Neural cell (in vitro differentiated cells): ENCODE data around the gene RAB3B. TPM values are rescaled to one million over a fixed set of nuclear protein-coding genes. Genes with fewer than 3 reads are reported as not detected.

Experiments used
- H2AFZ ChIP-seq: fragments of 200-600, 300-800 bp; sonication (generic), shearing (Covaris generic); 2 replicates; pipeline ENCODE4 v1.6.0; 2014; ENCODE audit warnings: low read depth, mild to moderate bottlenecking, antibody characterized with exemption, low read length, moderate library complexity
- H3F3A ChIP-seq: fragments of 200-600 bp; shearing (Covaris generic); 2 replicates; pipeline ENCODE4 v1.6.1; 2016; ENCODE audit warnings: mild to moderate bottlenecking, moderate library complexity, mixed read lengths, antibody characterized with exemption, low read length; ENCODE audit not compliant: insufficient read depth, poor library complexity, severe bottlenecking
- H3K27ac ChIP-seq: fragments of 200-600, 300-800 bp; sonication (generic), shearing (Covaris generic); 2 replicates; pipeline ENCODE4 v1.5.1; 2014; ENCODE audit warnings: mild to moderate bottlenecking, low read length, moderate library complexity
- H3K27me3 ChIP-seq: fragments of 300-800, 200-600 bp; sonication (generic), shearing (Covaris generic); 2 replicates; pipeline ENCODE4 v1.6.0; 2014; ENCODE audit warnings: mild to moderate bottlenecking, low read depth, low read length, moderate library complexity; ENCODE audit not compliant: insufficient read depth
- H3K36me3 ChIP-seq: fragments of 300-800, 200-600 bp; sonication (generic), shearing (Covaris generic); 2 replicates; pipeline ENCODE4 v1.5.1; 2014; ENCODE audit warnings: mild to moderate bottlenecking, antibody characterized with exemption, low read length, moderate library complexity; ENCODE audit not compliant: insufficient read depth
- H3K4me2 ChIP-seq: fragments of 300-800, 200-600 bp; sonication (generic), shearing (Covaris generic); 2 replicates; pipeline ENCODE4 v1.6.0; 2014; ENCODE audit warnings: mild to moderate bottlenecking, low read length
- H3K4me3 ChIP-seq: fragments of 300-800, 200-600 bp; sonication (generic), shearing (Covaris generic); 2 replicates; pipeline ENCODE4 v1.5.1; 2014; ENCODE audit warnings: mild to moderate bottlenecking, low read length, moderate library complexity
- H3K79me2 ChIP-seq: fragments of 200-600 bp; shearing (Covaris generic); replicated peaks from 2 replicates; pipeline ENCODE4 v1.6.0; 2014; ENCODE audit warnings: mild to moderate bottlenecking, low read length, moderate library complexity; ENCODE audit not compliant: insufficient read depth
- H3K9ac ChIP-seq: fragments of 300-800, 200-600 bp; sonication (generic), shearing (Covaris generic); 2 replicates; pipeline ENCODE4 v1.6.1; 2016; ENCODE audit warnings: mild to moderate bottlenecking, low read length, mixed read lengths
- H3K9me2 ChIP-seq: fragments of 200-600 bp; shearing (Covaris generic); 2 replicates; pipeline ENCODE4 v1.6.1; 2016; ENCODE audit warnings: mild to moderate bottlenecking, low read length, mixed read lengths; ENCODE audit not compliant: insufficient read depth
- H3K9me3 ChIP-seq: fragments of 200-600, 300-800 bp; sonication (generic), shearing (Covaris generic); 2 replicates; pipeline ENCODE4 v1.6.1; 2016; ENCODE audit warnings: mild to moderate bottlenecking, mixed run types, low read length, moderate library complexity, mixed read lengths
- H4K20me1 ChIP-seq: fragments of 200-600 bp; shearing (Covaris generic); 2 replicates; pipeline ENCODE4 v1.6.1; 2016; ENCODE audit warnings: mild to moderate bottlenecking, mixed run types; ENCODE audit not compliant: insufficient read depth
- EP300 ChIP-seq: fragments of 450-650 bp; conservative IDR thresholded peaks from 2 replicates; pipeline ENCODE4 v1.6.1; 2014; ENCODE audit warnings: antibody characterized with exemption, mild to moderate bottlenecking, moderate library complexity; ENCODE audit not compliant: poor library complexity, severe bottlenecking
- EZH2 ChIP-seq: fragments of 200-600, 300-800 bp; shearing (Covaris generic), sonication (generic); IDR thresholded peaks from 2 replicates; pipeline ENCODE4 v1.6.1; 2014; ENCODE audit warnings: antibody characterized with exemption, low read length, borderline replicate concordance, mild to moderate bottlenecking; ENCODE audit not compliant: insufficient read depth, poor library complexity, severe bottlenecking
- MXI1 ChIP-seq: fragments of 450-650 bp; conservative IDR thresholded peaks from 2 replicates; pipeline ENCODE4 v1.6.1; 2014; ENCODE audit warnings: antibody characterized with exemption, mild to moderate bottlenecking; ENCODE audit not compliant: poor library complexity, severe bottlenecking
- POLR2AphosphoS5 ChIP-seq: IDR thresholded peaks from 2 replicates; pipeline ENCODE4 v1.6.1; 2012
- RAD21 ChIP-seq: fragments of 450-650 bp; conservative IDR thresholded peaks from 2 replicates; pipeline ENCODE4 v1.6.1; 2014; ENCODE audit warnings: antibody characterized with exemption, mild to moderate bottlenecking, moderate library complexity
- SMC3 ChIP-seq: fragments of 450-650 bp; conservative IDR thresholded peaks from 2 replicates; pipeline ENCODE4 v1.6.1; 2014; ENCODE audit warnings: antibody characterized with exemption, mild to moderate bottlenecking, moderate library complexity; ENCODE audit not compliant: poor library complexity
- TAF1 ChIP-seq: IDR thresholded peaks from 2 replicates; pipeline ENCODE4 v1.6.1; 2012; ENCODE audit warnings: low read depth
- polyA plus RNA-seq: library from polyadenylated mRNA; depleted of rRNA; stranded (reverse); fragments of >200 nt; gene quantifications from 2 replicates; pipeline ENCODE4 v1.2.3, GENCODE V29; 2014
- TF ChIP-seq, protein P1 (sequence below): IDR thresholded peaks from 2 replicates; pipeline ENCODE4 v1.6.1; 2012; ENCODE audit warnings: borderline replicate concordance
- TF ChIP-seq, protein P2 (sequence below): fragments of 450-650 bp; IDR thresholded peaks from 2 replicates; pipeline ENCODE4 v1.5.1; 2014; ENCODE audit warnings: antibody characterized with exemption, mild to moderate bottlenecking, moderate library complexity; ENCODE audit not compliant: poor library complexity, severe bottlenecking

RAB3B gene
- polyA plus RNA-seq, 1 donor from 2014 or later: 15.0 TPM

DNA sequence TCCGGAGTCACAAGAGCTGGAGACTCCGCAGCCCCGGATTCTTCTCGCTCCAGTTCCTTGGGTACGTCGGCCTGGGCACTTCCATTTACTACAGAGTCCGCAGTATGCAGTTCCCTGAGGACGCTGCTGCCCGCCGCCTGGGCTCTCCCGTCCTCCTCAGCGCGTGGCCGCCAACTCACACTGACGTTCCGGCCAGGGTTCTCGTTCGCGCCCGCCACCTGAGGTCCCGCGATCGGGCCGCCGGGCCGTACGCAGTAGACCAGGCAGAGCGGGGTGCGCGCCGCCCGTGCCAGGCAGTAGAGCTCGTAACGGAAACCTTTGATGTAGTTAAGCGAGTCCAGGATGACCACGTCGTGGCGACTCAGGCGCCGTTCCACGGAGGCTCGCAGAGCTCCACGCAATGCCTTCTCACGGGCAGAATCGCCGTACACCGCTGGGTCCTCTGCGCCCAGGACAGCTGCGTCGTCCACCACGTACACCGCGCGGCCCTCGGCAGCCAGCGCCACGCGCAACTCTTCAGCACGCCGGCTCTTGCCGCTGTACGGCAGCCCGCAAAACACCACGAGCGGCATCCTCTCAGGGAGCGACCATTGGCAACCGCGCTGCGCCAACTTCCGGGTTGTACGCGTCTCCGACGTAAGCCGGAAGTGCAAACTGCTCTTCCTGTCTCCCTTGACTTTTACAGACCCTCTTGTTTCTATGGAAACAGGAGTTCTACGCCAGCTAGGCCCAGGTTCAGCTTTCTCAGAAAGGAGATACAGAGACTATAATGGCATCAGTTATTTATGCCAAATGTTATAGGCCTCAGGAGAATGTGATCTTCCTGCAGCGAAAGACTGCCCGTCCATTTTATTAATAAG, 42.9 kb upstream of the RAB3B start, which contains the start of gene KTI12:
TSS of gene KTI12 (minus strand) at position 621 of the 860 bp plus-strand sequence. CDS start at position 572, 49 bp downstream.
- H3K36me3 ChIP-seq: no peaks in the 10 kb centered on the region
- peaks cover 21% of the 10 kb centered on the region for H3K79me2 ChIP-seq
- H3K9ac ChIP-seq: peak within 1 kb of the TSS; percentile 76
- H3K27me3 ChIP-seq: no peaks in the 10 kb centered on the region
- no peaks in the 10 kb centered on the region for H4K20me1 ChIP-seq
- H3K27ac ChIP-seq: peak within 1 kb of the TSS; percentile 97
- peak within 1 kb of the TSS; percentile 75 for H3K4me2 ChIP-seq
- H3K9me3 ChIP-seq: no peaks in the 10 kb centered on the region
- TF ChIP-seq SMC3 (peak; percentile 55), RAD21 (peak; percentile 46), MXI1 (peak; percentile 99), TAF1 (peak; percentile 45), EZH2 (no peak), EP300 (peak; percentile 76), POLR2AphosphoS5 (peak; percentile 94)
- TF ChIP-seq, protein P1, sequence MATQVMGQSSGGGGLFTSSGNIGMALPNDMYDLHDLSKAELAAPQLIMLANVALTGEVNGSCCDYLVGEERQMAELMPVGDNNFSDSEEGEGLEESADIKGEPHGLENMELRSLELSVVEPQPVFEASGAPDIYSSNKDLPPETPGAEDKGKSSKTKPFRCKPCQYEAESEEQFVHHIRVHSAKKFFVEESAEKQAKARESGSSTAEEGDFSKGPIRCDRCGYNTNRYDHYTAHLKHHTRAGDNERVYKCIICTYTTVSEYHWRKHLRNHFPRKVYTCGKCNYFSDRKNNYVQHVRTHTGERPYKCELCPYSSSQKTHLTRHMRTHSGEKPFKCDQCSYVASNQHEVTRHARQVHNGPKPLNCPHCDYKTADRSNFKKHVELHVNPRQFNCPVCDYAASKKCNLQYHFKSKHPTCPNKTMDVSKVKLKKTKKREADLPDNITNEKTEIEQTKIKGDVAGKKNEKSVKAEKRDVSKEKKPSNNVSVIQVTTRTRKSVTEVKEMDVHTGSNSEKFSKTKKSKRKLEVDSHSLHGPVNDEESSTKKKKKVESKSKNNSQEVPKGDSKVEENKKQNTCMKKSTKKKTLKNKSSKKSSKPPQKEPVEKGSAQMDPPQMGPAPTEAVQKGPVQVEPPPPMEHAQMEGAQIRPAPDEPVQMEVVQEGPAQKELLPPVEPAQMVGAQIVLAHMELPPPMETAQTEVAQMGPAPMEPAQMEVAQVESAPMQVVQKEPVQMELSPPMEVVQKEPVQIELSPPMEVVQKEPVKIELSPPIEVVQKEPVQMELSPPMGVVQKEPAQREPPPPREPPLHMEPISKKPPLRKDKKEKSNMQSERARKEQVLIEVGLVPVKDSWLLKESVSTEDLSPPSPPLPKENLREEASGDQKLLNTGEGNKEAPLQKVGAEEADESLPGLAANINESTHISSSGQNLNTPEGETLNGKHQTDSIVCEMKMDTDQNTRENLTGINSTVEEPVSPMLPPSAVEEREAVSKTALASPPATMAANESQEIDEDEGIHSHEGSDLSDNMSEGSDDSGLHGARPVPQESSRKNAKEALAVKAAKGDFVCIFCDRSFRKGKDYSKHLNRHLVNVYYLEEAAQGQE: peak; percentile 94
- TF ChIP-seq, protein P2, sequence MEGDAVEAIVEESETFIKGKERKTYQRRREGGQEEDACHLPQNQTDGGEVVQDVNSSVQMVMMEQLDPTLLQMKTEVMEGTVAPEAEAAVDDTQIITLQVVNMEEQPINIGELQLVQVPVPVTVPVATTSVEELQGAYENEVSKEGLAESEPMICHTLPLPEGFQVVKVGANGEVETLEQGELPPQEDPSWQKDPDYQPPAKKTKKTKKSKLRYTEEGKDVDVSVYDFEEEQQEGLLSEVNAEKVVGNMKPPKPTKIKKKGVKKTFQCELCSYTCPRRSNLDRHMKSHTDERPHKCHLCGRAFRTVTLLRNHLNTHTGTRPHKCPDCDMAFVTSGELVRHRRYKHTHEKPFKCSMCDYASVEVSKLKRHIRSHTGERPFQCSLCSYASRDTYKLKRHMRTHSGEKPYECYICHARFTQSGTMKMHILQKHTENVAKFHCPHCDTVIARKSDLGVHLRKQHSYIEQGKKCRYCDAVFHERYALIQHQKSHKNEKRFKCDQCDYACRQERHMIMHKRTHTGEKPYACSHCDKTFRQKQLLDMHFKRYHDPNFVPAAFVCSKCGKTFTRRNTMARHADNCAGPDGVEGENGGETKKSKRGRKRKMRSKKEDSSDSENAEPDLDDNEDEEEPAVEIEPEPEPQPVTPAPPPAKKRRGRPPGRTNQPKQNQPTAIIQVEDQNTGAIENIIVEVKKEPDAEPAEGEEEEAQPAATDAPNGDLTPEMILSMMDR: no peak
- peak within 1 kb of the TSS; percentile 94 for H3K4me3 ChIP-seq
- H3F3A ChIP-seq: no peaks in the 10 kb centered on the region
- H2AFZ ChIP-seq: peak within 1 kb of the TSS; percentile 98
- no peaks in the 10 kb centered on the region for H3K9me2 ChIP-seq

- Histone ChIP-seq H3K27me3 (no peaks in the 10 kb centered on the region), H3K4me3 (peak overlapping the region; percentile 94), H3K4me2 (peak overlapping the region; percentile 71), H3K9me2 (no peaks in the 10 kb centered on the region), H3K27ac (peak overlapping the region; percentile 97), H3K9ac (peak overlapping the region; percentile 76), H3K36me3 (no peaks in the 10 kb centered on the region), H3K79me2 (peaks cover 21% of the 10 kb centered on the region), H2AFZ (no peak overlapping the region), H4K20me1 (no peaks in the 10 kb centered on the region), H3F3A (no peaks in the 10 kb centered on the region), H3K9me3 (no peaks in the 10 kb centered on the region)
- TF ChIP-seq MXI1: no peak
- TF ChIP-seq, protein P1: no peak
- TF ChIP-seq, protein P2: no peak
These were observed 42.3 kb upstream of the RAB3B start for GRCh38 chr1:52032785-52033131.
